ENCODE measurements around the gene APOBEC4.

- TF ChIP-seq SIRT6 (IDR thresholded peaks at IDR 0.05; ENCODE audit: low read length) (no peak), NRF1 (IDR thresholded peaks at IDR 0.05; ENCODE audit: low read depth, low read length) (no peak), RNF2 (IDR thresholded peaks at IDR 0.05; ENCODE audit: borderline replicate concordance, low read depth, low read length, missing control alignments, poor library complexity, severe bottlenecking) (no peak)
Observed at GRCh38 chr1:183654706-183655105, 1.6 kb upstream of the APOBEC4 start.
